HG02981 (cell line): ENCODE data around the gene PTPRN2.

Experiments used
- ATAC-seq: cut with Tn5 transposase; IDR thresholded peaks from one replicate; pipeline ENCODE4 v1.9.1; 2021; ENCODE audit warnings: mild to moderate bottlenecking, moderate library complexity; ENCODE audit not compliant: unreplicated experiment

PTPRN2 gene

DNA sequence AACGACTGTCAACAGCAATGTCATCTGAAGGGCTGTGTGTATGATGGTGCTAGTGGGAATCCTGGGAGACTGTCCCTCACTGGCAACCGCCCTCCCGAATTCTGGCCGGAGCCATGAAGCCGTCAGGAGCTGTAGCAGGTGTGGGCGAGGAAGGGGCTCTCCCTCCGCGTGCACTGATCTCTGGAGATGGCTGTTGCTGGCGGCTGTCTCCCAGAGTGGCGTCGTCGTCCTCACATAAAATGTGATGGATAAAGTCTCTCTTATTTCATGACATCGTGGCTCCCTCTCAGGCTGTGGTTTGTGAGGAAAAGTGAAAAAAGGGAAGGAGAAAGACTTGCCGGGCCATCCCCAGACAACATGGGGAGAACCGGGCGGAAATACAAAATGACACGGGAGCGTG, 1034.4 kb downstream of the PTPRN2 start:
- ATAC-seq, result no peak

GRCh38 chr7:157552295-157552993, 1035.2 kb downstream of the PTPRN2 start:
- ATAC-seq, result no peak

- ATAC-seq, result no peak
Observed at GRCh38 chr7:157551325-157552070, 1036.1 kb downstream of the PTPRN2 start.

DNA sequence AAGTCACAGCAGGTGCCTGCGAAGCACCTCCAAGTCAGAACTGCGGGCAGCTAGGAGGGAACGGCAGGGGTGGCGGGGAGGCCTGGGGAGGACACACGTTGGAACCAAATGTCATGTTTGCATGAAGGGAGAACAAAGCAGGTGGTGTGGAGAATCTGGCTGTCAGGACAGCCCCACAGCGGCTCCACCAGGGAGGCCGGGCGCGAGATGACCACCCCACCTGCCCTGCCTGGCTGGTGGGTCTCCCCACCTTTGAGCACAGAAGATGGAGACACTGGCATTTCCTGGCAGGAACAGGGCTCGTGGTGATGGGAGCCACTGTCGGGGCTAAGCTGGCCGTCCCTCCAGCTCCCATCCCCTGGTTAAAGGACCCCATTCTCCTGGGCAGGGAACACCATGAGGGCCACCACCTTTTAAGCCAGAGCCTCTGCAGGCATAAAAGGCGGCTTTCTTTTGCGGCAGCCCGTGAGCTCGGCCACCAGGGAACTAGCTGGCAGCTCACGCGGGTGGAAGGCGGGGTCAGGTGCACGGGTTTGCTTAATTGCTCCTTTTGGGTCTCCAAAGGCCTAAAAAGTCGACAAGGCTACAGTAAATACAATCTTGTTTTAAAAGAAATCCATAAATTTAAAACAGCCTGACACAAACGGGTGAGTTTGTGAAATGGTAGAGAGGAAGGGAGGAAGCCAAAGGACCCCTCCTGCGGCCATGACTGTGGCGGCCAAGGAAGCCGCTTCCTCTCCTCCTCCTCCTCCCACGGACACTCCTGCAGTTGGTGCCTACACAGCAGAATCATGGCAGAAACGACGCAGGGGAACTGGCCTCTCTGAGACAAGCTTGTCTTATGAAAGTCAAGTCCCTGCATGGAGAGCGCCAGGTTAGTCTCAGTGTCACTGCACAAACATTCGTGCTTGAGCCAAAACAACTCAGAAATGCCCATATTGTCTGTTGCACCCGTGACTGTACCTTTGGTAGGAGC, 1037.0 kb downstream of the PTPRN2 start:
- no peak for ATAC-seq

- no peak for ATAC-seq
Observed at GRCh38 chr7:157549612-157550299, 1037.9 kb downstream of the PTPRN2 start.

DNA sequence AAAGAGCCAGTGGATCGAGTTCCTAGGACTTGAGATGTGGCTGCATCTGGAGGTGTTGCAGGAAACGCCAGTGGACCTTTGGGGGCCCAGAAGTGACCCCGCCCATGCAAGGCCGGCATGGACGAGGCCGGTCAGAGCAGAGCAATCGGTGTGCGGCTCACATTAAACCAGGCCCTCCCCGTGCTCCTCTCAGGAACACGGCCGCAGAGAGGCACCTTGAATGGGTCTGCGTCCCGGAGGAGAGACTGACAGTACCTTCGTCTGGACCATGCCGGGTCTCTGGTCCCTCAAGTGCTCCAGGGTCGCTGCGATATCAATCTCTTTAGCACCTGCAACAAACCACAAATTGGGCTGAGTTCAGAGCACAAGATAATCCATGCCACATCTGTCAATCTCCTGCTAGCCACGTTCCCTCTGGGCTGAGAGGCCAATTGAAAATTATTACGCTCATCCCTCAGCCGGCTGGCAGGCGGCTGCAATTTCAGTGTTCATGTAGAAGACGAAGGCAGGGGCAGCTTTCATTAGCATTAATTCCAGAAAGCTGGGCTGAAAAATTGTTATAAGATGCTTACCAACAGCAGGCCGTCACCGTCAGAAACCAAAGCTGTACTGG, 1038.8 kb downstream of the PTPRN2 start:
- no peak for ATAC-seq

- no peak for ATAC-seq
Observed at GRCh38 chr7:157547611-157548010, 1040.0 kb downstream of the PTPRN2 start.

DNA sequence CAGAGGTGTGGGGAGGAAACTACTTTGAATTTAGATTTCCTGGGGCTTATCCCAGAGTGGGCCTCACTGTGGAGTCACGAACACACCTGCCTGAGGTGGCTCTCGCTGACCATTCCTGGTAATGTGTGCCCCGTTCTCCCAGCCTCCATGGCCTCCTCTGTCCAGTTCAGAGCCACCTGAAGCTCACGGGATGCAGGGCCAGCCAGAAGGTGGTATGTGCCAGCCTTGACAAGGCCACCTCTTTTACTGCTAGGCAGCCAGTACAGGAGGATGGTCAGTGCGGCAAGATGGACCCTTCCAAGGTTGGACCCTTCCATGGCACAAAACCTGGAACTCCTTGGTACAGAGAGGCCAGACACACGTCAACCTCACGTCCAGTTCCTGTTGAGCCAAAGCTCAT, 1040.5 kb downstream of the PTPRN2 start:
- no peak for ATAC-seq

GRCh38 chr7:157545681-157546060, 1042.0 kb downstream of the PTPRN2 start:
- ATAC-seq, result no peak

- ATAC-seq, result no peak
Observed at GRCh38 chr7:157544980-157545680, 1042.5 kb downstream of the PTPRN2 start.

- no peak for ATAC-seq
Observed at GRCh38 chr7:157544226-157544625, 1043.4 kb downstream of the PTPRN2 start.

DNA sequence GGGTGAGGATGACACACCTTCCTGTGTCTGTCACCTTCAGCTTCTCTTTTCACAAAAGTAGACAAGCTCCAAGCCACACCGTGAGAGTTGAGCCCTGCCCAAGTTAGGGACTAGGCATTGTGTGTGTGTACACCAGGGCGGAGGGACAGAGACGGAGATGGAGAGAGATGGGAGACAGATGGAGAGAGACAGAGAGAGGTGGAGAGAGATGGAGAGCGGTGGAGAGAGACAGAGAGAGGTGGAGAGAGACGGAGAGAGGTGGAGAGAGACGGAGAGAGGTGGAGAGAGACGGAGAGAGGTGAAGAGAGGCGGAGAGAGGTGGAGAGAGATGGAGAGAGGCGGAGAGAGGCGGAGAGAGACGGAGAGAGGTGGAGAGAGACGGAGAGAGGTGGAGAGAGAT, 1043.8 kb downstream of the PTPRN2 start:
- ATAC-seq, result no peak

DNA sequence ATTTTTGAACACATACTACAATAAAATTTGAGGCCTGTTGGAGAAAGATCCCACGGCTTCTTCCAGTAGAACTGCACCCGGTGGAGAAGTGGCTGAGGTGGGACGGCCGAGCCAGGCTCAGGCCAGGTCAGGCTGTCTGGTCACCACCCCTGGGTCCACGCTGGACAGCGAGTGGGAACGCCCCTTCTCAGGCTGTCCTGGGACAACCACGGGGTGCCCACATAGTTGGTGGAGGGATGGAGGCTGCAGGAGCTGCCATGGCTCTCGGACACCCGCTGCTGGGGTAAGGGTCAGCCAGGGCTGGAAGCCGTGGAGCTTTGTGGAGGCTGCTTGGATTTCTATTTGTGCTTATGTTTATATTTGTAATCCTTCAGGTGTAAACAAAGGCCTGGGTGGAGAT, 1044.3 kb downstream of the PTPRN2 start:
- ATAC-seq, result no peak

DNA sequence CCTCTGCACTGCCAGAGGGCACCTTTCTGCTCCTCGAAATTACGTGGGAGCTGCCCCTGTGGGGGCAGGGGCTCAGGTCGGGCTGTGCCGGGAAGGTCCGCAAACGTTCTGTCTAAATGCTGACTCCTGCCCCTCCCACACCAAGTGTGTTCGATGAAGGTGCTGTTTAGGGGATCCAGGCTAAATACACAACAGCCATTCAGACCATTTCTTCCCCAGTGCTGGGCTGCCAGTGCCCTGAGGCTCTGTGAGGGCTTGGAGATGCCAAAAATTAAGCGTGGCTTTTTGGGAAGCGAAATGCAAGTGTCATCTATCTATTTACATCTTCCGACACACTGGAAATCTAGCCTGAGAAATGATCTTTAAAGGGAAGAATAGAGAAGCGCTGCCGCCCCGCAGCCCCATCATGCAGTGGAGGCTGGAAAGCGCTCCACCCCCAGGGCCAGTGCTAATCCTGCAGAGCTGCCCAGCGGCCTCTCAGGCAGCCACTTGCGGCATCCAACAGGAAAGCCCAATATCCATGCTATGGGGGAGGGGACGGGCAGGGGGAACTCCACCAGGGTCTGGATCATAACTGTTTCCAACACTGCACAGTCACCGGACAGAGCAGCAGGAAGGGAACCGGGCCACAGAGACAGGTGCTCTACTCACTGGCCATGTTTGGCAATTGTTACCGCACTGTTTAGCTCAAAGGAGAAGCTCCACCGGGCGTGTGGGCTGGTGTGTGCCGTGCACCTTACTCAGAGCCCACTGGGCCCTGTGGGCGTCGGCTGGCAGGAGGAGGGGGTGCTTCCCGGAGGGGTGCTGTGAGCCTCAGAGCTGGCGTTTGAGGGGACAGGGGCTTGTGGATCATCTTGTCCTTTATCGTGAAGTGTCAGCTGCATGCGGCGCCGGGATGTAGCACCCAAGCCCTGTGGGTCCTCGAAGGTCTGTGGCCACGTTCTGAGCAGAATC, 1045.3 kb downstream of the PTPRN2 start:
- no peak for ATAC-seq

- ATAC-seq, result no peak
Observed at GRCh38 chr7:157541295-157542067, 1046.1 kb downstream of the PTPRN2 start.

DNA sequence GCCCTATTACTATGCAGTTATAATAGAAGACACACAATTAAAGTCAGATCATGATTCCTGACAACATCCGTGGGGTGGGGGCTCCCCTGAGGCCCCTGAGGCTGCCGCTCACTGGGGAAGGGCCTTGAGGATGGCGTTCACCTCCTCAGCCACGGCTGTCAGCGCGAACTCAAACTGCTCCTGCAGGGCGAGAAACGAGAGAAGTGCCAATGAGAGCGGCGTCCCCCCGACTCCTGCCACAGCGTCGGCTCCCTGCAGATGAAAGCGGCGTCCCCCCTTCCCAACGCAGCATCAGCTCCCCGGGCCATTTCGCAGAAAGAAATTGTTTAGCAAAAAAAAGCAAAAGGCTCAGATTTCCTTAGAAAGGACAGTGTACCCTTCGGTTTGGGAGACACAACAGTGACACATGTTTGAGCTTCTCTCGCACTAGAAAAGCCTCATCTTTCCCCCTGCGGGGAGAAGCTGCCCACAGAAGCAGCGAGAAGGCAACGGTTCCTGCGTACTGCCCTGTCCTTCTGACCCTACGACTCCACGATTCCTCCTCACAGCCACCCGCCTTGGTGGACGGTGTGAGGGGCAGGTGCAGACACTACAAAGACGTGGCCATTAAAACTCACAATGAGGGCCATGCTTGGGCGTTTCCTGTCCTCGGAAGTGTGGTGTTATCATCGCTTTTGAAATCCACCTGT, 1046.9 kb downstream of the PTPRN2 start:
- ATAC-seq, result no peak

DNA sequence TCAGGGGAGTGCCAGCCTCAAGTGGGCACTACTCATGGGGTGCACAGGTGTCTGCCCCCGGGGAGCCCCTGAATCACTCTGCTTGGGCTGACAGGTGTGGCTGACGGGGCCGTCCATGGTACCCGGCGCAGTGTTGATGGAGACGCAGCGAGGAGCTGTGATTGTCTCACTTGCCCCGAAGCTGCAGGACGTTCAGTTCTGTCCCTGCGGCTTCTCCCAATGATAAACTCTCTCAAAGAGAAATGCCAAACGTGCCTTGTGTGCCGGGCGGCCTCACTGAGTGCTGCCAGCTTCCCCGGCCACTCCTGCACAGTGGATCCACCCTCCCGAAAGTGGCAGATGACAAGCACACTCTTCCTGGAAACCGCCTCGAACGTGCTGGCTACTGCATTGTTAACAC, 1047.6 kb downstream of the PTPRN2 start:
- ATAC-seq, result no peak
